Sigmoid colon (tissue), 7 donors: ENCODE data around the gene PTPN3. TPM values are rescaled to one million over a fixed set of nuclear protein-coding genes. Genes with fewer than 3 reads are reported as not detected.

ENCODE experiments used
- DNase-seq: peaks from one replicate; pipeline ENCODE4 v3.0.0-alpha.2; 2019
- H3K27ac ChIP-seq, 4 donors: fragments of 200-600 bp; sonication (generic); one replicate each; pipeline ENCODE4 v1.5.1; 2016 to 2019; ENCODE audit warnings: mild to moderate bottlenecking in 1 of 4
- H3K27me3 ChIP-seq, 3 donors: fragments of 200-600 bp; sonication (generic); one replicate each; pipeline ENCODE4 v1.5.1; 2019; ENCODE audit warnings: mild to moderate bottlenecking in 1 of 3
- H3K36me3 ChIP-seq, 4 donors: fragments of 200-600 bp; sonication (generic); one replicate each; pipeline ENCODE4 v1.5.1; 2016 to 2019
- H3K4me1 ChIP-seq, 4 donors: fragments of 200-600 bp; sonication (generic); one replicate each; pipeline ENCODE4 v1.5.1; 2017 to 2019
- H3K4me3 ChIP-seq, 4 donors: fragments of 200-600 bp; sonication (generic); one replicate each; pipeline ENCODE4 v1.5.1; 2017 to 2019; ENCODE audit warnings: mild to moderate bottlenecking in 2 of 4, moderate library complexity in 1 of 4
- H3K9me3 ChIP-seq, 4 donors: fragments of 200-600 bp in 3 of 4; sonication (generic) in 3 of 4; one replicate each; pipeline versions ENCODE4 v1.5.1 to v1.6.1; 2013 to 2019
- CTCF ChIP-seq, 4 experiments: fragments of 450-650 bp in 3 of 4; fragments of 200-600 bp in 1 of 4; IDR thresholded peaks; one replicate each; pipeline ENCODE4 v1.5.1; 2016 to 2019; ENCODE audit warnings: antibody characterized with exemption in 4 of 4, mild to moderate bottlenecking in 3 of 4, moderate library complexity in 2 of 4
- EP300 ChIP-seq, 4 donors: sonication (generic); formaldehyde crosslinking; IDR thresholded peaks; one replicate each; pipeline ENCODE4 v1.6.1; 2017; ENCODE audit warnings: antibody characterized with exemption in 4 of 4
- POLR2A ChIP-seq, 2 donors: fragments of 450-650 bp; IDR thresholded peaks; one replicate each; pipeline ENCODE4 v1.6.1; 2016; ENCODE audit warnings: antibody characterized with exemption in 2 of 2, mild to moderate bottlenecking in 2 of 2, moderate library complexity in 2 of 2
- POLR2AphosphoS5 ChIP-seq, 4 donors: sonication (generic); formaldehyde crosslinking; IDR thresholded peaks; one replicate each; pipeline ENCODE4 v1.6.1; 2017; ENCODE audit warnings: antibody characterized with exemption in 4 of 4
- WGBS, 2 donors: extraction: QIAGEN DNeasy Blood & Tissue Kit; methylation state at CpG; one replicate each; pipeline ENCODE4 v1.1.7; 2013; 5-methylcytosine and 5-hydroxymethylcytosine counted together
- intact Hi-C: fragments of 100-400 bp; cut with DNase I; formaldehyde crosslinking; loops from one replicate; pipeline ENCODE4 v1.15.1; 2023
- polyA plus RNA-seq, 3 donors: library from polyadenylated mRNA; stranded (reverse); fragments of 200-250 nt; gene quantifications; one replicate each; pipeline ENCODE4 v1.2.3, GENCODE V29; 2013
- total RNA-seq, 4 donors: library from RNA; depleted of rRNA; stranded (reverse); fragments of >200 nt; gene quantifications; one replicate each; pipeline ENCODE4 v1.1.0, GENCODE V29; 2016
- donor health status: healthy with polysubstance abuse.
- donor health status: Bipolar disorder and iron deficiency.
- donor health status: healthy.

The PTPN3 gene
- total and polyA plus RNA-seq, 7 donors: 1.3 to 25.0 (median 2.5) TPM

DNA sequence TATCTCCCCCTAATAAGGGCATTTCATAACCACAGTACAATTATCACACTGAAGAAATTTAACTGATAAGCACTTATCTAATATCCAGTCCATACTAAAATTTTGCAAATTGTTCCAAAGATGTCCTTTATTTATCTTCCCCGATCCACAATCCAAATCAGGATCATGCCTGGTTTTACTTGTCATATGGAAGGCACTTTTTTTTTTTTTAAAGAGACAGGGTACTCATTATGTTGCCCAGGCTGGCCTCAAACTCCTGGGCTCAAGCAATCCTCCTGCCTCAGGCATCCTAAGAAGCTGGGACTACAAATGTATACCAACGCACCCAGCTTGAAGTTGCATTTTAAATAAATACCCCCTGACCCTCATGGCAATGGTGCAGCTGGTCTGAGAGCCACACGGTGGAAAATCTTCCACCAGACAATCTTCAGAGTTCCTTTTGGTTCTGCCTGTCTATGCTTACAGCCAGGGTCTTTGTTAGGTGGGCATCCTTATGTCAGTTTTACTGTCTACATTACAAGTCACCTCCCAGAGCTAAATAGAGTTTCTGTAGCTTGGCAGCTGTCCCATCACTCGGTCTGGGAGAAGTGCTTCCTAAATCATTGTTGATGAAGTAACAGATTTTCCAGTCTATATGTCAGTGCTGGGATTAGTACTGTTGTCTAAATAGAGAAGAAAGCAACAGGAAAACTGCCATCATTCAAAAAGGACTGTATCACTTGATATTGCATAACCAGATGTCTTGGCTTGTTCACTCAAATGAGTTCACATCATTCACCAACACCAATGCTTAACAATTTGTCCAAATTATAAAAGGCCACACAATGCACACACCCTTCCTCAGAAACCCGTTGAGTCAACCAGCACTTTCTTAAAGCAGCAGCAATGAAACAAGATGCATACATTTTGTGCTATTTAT is 26.4 kb downstream of the PTPN3 start:
- H3K36me3 ChIP-seq: no peaks in the 10 kb centered on the region
- 49 to 54% methylated on average over 5 of the region's 5 CpGs for WGBS, 2 donors
- no peak for DNase-seq

GRCh38 chr9:109469646-109470358 is 28.3 kb downstream of the PTPN3 start:
- Histone ChIP-seq H3K4me1 (no peaks in the 10 kb centered on the region), H3K27me3 (no peaks in the 10 kb centered on the region), H3K27ac (no peak overlapping the region), H3K9me3 (no peaks in the 10 kb centered on the region), H3K4me3 (no peak overlapping the region), H3K36me3 (no peaks in the 10 kb centered on the region)
- intact Hi-C loops: loop anchor here (1.0 to 5.0 kb wide), 2 partner anchors 148 to 226 kb away; partner anchors contain the start of gene EPB41L4B
- WGBS, 2 donors: 46 to 49% methylated on average over 13 of the region's 13 CpGs
- DNase-seq: peak; percentile 81
- TF ChIP-seq POLR2A (IDR thresholded peaks at IDR 0.05) (no peak), POLR2AphosphoS5 (IDR thresholded peaks at IDR 0.05) (no peak), CTCF (IDR thresholded peaks at IDR 0.05) (peak; percentile 54 to 83 (median 76)), EP300 (IDR thresholded peaks at IDR 0.05) (no peak)

More for the DNA sequence above, 26.4 kb downstream of the PTPN3 start:
- Histone ChIP-seq H3K27me3 (no peaks in the 10 kb centered on the region), H3K27ac (no peak overlapping the region), H3K9me3 (no peaks in the 10 kb centered on the region), H3K4me3 (no peak overlapping the region), H3K4me1 (no peaks in the 10 kb centered on the region)
- TF ChIP-seq POLR2A (IDR thresholded peaks at IDR 0.05) (no peak), POLR2AphosphoS5 (IDR thresholded peaks at IDR 0.05) (no peak), EP300 (IDR thresholded peaks at IDR 0.05) (no peak), CTCF (IDR thresholded peaks at IDR 0.05) (no peak)
- intact Hi-C loops: no loop called here

DNA sequence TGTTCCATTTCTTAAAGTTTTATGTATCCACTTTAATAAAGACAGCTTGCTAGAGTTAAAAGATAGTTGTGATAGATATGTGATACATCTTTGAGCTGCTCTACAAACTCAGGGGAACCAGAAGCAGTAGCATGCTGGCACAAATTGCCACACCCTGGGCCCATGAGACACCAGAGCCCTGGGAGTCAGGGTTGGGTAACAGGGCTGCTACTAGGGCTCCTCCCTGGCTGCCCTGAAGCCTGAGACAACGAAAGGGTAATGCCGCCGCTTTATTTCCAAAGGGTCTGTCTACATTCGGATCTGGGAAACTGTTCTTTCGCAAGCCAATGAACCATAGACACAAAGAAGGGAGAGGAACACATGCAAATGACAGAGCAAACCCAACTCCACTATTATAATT is 29.2 kb downstream of the PTPN3 start:
- H3K4me1 ChIP-seq: no peaks in the 10 kb centered on the region
- H3K36me3 ChIP-seq: no peaks in the 10 kb centered on the region
- DNase-seq: no peak
- intact Hi-C loops: loop anchor here (1.0 to 5.0 kb wide), 2 partner anchors 147 to 225 kb away; partner anchors contain the start of gene EPB41L4B
- 88 to 90% methylated on average over 5 of the region's 5 CpGs for WGBS, 2 donors
- TF ChIP-seq POLR2AphosphoS5 (IDR thresholded peaks at IDR 0.05) (no peak), EP300 (IDR thresholded peaks at IDR 0.05) (no peak), POLR2A (IDR thresholded peaks at IDR 0.05) (no peak), CTCF (IDR thresholded peaks at IDR 0.05) (no peak)
- no peak overlapping the region for H3K27ac ChIP-seq
- no peaks in the 10 kb centered on the region for H3K9me3 ChIP-seq
- H3K27me3 ChIP-seq: no peaks in the 10 kb centered on the region
- no peak overlapping the region for H3K4me3 ChIP-seq

DNA sequence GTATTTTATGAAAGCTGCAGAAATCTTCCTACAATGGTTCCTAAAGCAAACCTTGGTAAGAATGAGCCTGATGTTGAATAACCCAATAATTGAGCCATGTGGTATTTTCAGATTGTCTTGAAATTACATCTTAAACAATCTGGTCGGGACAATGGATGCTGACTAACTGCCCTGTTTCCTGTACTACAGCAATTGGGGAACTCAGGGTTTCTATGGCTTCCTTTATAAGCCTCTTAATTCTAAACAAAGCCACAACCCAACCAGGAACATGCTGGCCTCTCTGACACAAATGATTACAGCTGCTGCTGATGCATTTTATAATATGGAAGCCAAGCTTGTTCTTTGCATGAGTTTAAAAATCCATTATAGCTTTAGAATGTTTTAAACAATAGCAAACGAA is 30.2 kb downstream of the PTPN3 start:
- no peaks in the 10 kb centered on the region for H3K4me1 ChIP-seq
- no peaks in the 10 kb centered on the region for H3K27me3 ChIP-seq
- WGBS, 2 donors: 41 to 70% methylated on average over 2 of the region's 2 CpGs
- intact Hi-C loops: loop anchor here (5.0 kb wide), 1 partner anchor 146 kb away; the partner anchor contains the start of gene EPB41L4B
- no peak for TF ChIP-seq CTCF (IDR thresholded peaks at IDR 0.05)
- TF ChIP-seq EP300 (IDR thresholded peaks at IDR 0.05): no peak
- no peak for TF ChIP-seq POLR2AphosphoS5 (IDR thresholded peaks at IDR 0.05)
- TF ChIP-seq POLR2A (IDR thresholded peaks at IDR 0.05): no peak
- no peak for DNase-seq
- no peaks in the 10 kb centered on the region for H3K36me3 ChIP-seq
- no peak overlapping the region for H3K27ac ChIP-seq
- H3K9me3 ChIP-seq: no peaks in the 10 kb centered on the region
- no peak overlapping the region for H3K4me3 ChIP-seq
